OCI-LY1 (cell line): ENCODE measurements around the gene TRIM2.

Source experiments
- H2AFZ ChIP-seq: fragments of 200-600 bp; sonication (generic), shearing (Covaris generic); 2 replicates; pipeline ENCODE4 v1.6.0; 2014; ENCODE audit warnings: antibody characterized with exemption, mild to moderate bottlenecking, low read length
- H3F3A ChIP-seq: fragments of 200-600 bp; sonication (generic), shearing (Covaris generic); 2 replicates; pipeline ENCODE4 v1.6.0; 2014; ENCODE audit warnings: mild to moderate bottlenecking, antibody characterized with exemption, low read length, moderate library complexity; ENCODE audit not compliant: insufficient read depth
- H3K27ac ChIP-seq: fragments of 200-600 bp; sonication (generic); 2 replicates; pipeline ENCODE4 v1.5.1; 2014; ENCODE audit warnings: low read length, mixed run types, mild to moderate bottlenecking, low read depth; ENCODE audit not compliant: poor library complexity, severe bottlenecking
- H3K27me3 ChIP-seq: fragments of 200-600 bp; sonication (generic); 2 replicates; pipeline ENCODE4 v1.6.0; 2014; ENCODE audit warnings: antibody characterized with exemption, mild to moderate bottlenecking, low read length, moderate library complexity; ENCODE audit not compliant: insufficient read depth
- H3K36me3 ChIP-seq: fragments of 200-600 bp; sonication (generic); 2 replicates; pipeline ENCODE4 v1.6.1; 2014; ENCODE audit warnings: mild to moderate bottlenecking, antibody characterized with exemption, low read length, moderate library complexity, mixed read lengths; ENCODE audit not compliant: insufficient read depth
- H3K4me1 ChIP-seq: fragments of 200-600 bp; sonication (generic); 2 replicates; pipeline ENCODE4 v1.5.1; 2014; ENCODE audit warnings: mild to moderate bottlenecking, low read length, moderate library complexity; ENCODE audit not compliant: insufficient read depth, severe bottlenecking
- H3K4me2 ChIP-seq: fragments of 200-600 bp; sonication (generic), shearing (Covaris generic); 2 replicates; pipeline ENCODE4 v1.6.1; 2014; ENCODE audit warnings: low read length
- H3K4me3 ChIP-seq: fragments of 200-600 bp; sonication (generic); 2 replicates; pipeline ENCODE4 v1.5.1; 2014; ENCODE audit warnings: low read length, low read depth, mild to moderate bottlenecking, mixed read lengths; ENCODE audit not compliant: poor library complexity, severe bottlenecking
- H3K79me2 ChIP-seq: fragments of 200-600 bp; shearing (Covaris generic); 2 replicates; pipeline ENCODE4 v1.6.1; 2016; ENCODE audit warnings: mixed run types, low read length, mixed read lengths; ENCODE audit not compliant: insufficient read depth
- H3K9ac ChIP-seq: fragments of 200-600 bp; sonication (generic), shearing (Covaris generic); 2 replicates; pipeline ENCODE4 v1.6.1; 2014; ENCODE audit warnings: mild to moderate bottlenecking, low read length, mixed read lengths
- H3K9me2 ChIP-seq: fragments of 200-600 bp; sonication (generic), shearing (Covaris generic); 2 replicates; pipeline ENCODE4 v1.6.1; 2014; ENCODE audit warnings: low read depth, mild to moderate bottlenecking, low read length, mixed read lengths
- H3K9me3 ChIP-seq: fragments of 200-600 bp; shearing (Covaris generic); 2 replicates; pipeline ENCODE4 v1.6.1; 2014; ENCODE audit warnings: low read length, mixed read lengths
- H4K20me1 ChIP-seq: fragments of 200-600 bp; sonication (generic), shearing (Covaris generic); 2 replicates; pipeline ENCODE4 v1.6.0; 2016; ENCODE audit warnings: mild to moderate bottlenecking, low read length; ENCODE audit not compliant: insufficient read depth
- EZH2 ChIP-seq: fragments of 200-600 bp; sonication (generic), shearing (Covaris generic); IDR thresholded peaks from 2 replicates; pipeline ENCODE4 v1.8.0; 2017; ENCODE audit warnings: borderline replicate concordance, mixed run types, mild to moderate bottlenecking, antibody characterized with exemption, low read length, moderate library complexity, mixed read lengths
- TF ChIP-seq, protein P1 (sequence below): fragments of 200-600 bp; sonication (generic), shearing (Covaris generic); IDR thresholded peaks from 2 replicates; pipeline ENCODE4 v1.5.1; 2017; ENCODE audit warnings: mild to moderate bottlenecking, antibody characterized with exemption, low read length, moderate library complexity, mixed read lengths

TRIM2 gene

DNA sequence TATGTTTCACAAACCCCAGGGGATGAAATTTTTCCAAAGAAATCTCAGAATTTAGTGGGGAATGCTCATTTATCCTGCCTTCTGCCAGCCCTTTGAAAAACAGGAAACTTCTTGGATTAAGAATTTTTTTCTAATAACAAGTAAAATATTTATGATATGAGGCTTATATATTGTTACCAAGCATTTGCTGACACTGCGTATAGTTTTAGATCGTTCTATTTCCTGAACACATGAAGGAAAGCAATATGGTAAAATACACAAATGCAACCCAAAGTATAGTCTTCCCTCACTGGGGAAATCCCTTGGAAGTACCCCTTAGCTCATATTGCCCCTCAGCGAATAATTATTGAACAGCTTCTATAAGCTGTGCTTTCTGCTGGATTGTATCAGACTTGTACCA, 85.9 kb downstream of the TRIM2 start:
- no peak overlapping the region for H3K9ac ChIP-seq
- no peaks in the 10 kb centered on the region for H3K27me3 ChIP-seq
- no peaks in the 10 kb centered on the region for H3K79me2 ChIP-seq
- H3K4me2 ChIP-seq: no peak overlapping the region
- no peaks in the 10 kb centered on the region for H3K9me2 ChIP-seq
- H3K36me3 ChIP-seq: no peaks in the 10 kb centered on the region; the same call in 1 of the 2 replicates
- no peak overlapping the region for H2AFZ ChIP-seq
- TF ChIP-seq, protein P1, sequence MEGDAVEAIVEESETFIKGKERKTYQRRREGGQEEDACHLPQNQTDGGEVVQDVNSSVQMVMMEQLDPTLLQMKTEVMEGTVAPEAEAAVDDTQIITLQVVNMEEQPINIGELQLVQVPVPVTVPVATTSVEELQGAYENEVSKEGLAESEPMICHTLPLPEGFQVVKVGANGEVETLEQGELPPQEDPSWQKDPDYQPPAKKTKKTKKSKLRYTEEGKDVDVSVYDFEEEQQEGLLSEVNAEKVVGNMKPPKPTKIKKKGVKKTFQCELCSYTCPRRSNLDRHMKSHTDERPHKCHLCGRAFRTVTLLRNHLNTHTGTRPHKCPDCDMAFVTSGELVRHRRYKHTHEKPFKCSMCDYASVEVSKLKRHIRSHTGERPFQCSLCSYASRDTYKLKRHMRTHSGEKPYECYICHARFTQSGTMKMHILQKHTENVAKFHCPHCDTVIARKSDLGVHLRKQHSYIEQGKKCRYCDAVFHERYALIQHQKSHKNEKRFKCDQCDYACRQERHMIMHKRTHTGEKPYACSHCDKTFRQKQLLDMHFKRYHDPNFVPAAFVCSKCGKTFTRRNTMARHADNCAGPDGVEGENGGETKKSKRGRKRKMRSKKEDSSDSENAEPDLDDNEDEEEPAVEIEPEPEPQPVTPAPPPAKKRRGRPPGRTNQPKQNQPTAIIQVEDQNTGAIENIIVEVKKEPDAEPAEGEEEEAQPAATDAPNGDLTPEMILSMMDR: no peak
- no peak for TF ChIP-seq EZH2
- H3K4me3 ChIP-seq: no peak overlapping the region
- H3F3A ChIP-seq: no peaks in the 10 kb centered on the region
- H3K9me3 ChIP-seq: 0 out of 2 replicates have a peak, but pooled peaks cover under 1% of the 10 kb centered on the region
- H3K4me1 ChIP-seq: no peaks in the 10 kb centered on the region
- no peak overlapping the region for H3K27ac ChIP-seq
- no peaks in the 10 kb centered on the region for H4K20me1 ChIP-seq

- TF ChIP-seq, protein P1: no peak
- no peak for TF ChIP-seq EZH2
- Histone ChIP-seq H3K9me3 (no peaks in the 10 kb centered on the region), H3K4me1 (no peaks in the 10 kb centered on the region), H3K9me2 (no peaks in the 10 kb centered on the region), H3K4me2 (no peak overlapping the region), H3K79me2 (no peaks in the 10 kb centered on the region), H4K20me1 (no peaks in the 10 kb centered on the region), H3K27me3 (no peaks in the 10 kb centered on the region), H3K27ac (no peak overlapping the region), H2AFZ (no peak overlapping the region), H3K4me3 (no peak overlapping the region), H3K36me3 (no peaks in the 10 kb centered on the region; the same call in 1 of the 2 replicates), H3F3A (no peaks in the 10 kb centered on the region), H3K9ac (no peak overlapping the region)
Observed at GRCh38 chr4:153291562-153291961, 87.3 kb downstream of the TRIM2 start.

- Histone ChIP-seq H3K4me3 (no peak overlapping the region), H3K4me2 (no peak overlapping the region), H4K20me1 (no peaks in the 10 kb centered on the region), H3K4me1 (no peaks in the 10 kb centered on the region), H3K9ac (no peak overlapping the region), H3K79me2 (no peaks in the 10 kb centered on the region), H3F3A (no peaks in the 10 kb centered on the region), H3K9me3 (no peaks in the 10 kb centered on the region), H3K27me3 (no peaks in the 10 kb centered on the region), H3K9me2 (no peaks in the 10 kb centered on the region), H2AFZ (no peak overlapping the region), H3K36me3 (no peaks in the 10 kb centered on the region; the same call in 1 of the 2 replicates), H3K27ac (no peak overlapping the region)
- TF ChIP-seq EZH2: no peak
- TF ChIP-seq, protein P1: no peak
Observed at GRCh38 chr4:153292897-153293741, 88.9 kb downstream of the TRIM2 start.
